HG03025 (cell line): Measurements from ENCODE around the gene TLR4.

ENCODE experiments used
- ATAC-seq: cut with Tn5 transposase; IDR thresholded peaks from one replicate; pipeline ENCODE4 v1.9.1; 2021; ENCODE audit warnings: mild to moderate bottlenecking, moderate library complexity; ENCODE audit not compliant: unreplicated experiment, low FRiP score

Gene TLR4

DNA sequence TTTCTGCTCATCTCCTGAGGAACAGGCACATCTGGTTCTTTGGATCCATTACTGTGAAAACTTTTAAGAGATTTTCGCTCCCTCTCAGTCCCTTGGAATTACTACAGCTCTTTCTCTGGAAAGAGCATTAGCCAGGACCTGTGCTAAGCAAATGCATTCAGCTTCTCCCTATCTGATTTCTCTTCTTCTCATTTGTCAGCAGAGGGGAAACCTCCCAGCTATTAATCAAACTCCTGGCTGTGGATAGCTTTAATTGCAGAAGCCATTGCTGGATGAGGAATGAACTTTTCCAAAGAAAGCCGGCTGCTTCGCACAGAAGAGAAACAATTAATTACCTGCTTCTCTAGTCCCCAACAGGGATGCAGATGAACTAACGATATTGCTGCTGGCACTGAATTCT lies 37.9 kb downstream of the TLR4 start:
- ATAC-seq = no peak

DNA sequence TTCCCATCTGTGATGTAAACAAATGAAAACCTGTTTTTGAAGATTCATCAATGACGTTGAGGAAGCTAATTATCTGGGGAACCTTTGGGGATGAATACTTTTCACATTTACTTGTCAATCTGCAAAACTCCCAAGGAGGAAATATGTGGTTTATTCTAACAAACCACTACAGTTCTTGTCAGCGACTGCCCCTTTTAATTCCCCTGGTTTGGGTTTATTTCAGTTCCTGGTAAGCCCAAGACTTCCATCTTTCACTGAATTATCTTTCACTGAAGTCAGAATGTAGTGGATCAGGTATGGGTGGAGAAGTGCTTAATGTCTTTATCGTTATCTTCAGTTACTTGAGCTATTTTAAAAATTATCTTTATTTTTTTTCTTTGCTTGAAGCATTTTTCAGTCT lies 40.2 kb downstream of the TLR4 start:
- no peak for ATAC-seq

DNA sequence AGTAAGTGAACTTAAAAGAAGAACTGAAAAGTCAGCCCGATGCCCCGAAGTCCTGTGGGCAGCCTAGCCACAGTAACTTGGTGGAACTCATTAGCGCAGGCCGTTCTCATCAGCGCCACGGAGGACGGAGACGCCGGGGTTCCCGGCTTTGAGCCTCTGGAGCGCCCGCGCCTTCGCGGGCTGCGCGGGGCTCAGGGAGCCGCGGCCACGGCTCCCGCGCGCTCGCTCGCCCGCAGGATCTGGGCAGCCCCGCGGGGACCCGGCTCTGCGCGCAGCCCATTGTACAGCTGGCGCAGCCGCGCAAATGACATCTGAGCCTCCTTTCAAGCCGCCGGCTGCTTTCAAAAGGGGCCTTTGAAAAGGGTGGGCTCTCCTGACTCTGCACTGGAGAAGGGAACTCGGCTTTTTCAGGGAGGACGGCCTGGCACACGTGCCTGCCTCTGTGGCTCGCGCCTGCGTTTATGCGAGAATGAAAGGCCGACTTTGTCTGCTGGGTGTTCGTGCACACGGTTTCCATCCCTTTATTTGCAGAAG lies 40.7 kb downstream of the TLR4 start:
- ATAC-seq = no peak

DNA sequence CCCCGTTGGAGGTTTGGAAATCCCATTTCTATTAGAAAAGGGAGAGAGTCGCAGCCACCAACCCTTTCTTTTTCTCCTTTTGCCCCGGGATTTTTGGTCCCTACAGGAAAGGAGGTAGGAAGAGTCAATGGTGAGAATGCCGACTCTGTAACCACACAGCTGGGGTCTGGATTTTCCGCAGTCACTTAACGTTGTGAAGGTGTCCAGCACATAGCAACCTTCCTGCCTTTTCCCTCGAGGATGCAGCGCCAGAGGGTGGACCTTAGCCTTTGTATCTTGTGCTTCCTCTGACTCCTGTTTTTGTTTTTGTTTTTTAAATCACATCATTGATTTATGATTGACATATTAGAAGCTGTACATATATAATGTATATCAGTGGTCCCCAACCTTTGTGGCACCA lies 41.4 kb downstream of the TLR4 start:
- ATAC-seq = no peak

DNA sequence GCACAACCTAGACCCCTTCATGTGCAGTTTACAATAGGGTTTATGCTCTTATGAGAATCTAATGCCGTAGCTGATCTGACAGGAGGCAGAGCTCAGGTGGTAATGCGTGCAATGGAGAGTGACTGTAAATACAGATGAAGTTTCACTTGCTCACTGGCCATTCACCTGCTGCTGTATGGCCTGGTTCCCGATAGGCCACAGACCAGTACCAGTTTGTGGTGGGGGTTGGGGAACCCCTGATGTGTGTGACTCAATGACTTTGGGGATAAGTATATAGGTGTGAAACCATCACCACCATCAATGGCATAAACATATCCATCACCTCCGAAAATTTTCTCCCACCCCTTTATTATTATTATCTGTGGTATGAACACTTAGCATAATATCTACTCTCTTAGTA lies 42.1 kb downstream of the TLR4 start:
- no peak for ATAC-seq

DNA sequence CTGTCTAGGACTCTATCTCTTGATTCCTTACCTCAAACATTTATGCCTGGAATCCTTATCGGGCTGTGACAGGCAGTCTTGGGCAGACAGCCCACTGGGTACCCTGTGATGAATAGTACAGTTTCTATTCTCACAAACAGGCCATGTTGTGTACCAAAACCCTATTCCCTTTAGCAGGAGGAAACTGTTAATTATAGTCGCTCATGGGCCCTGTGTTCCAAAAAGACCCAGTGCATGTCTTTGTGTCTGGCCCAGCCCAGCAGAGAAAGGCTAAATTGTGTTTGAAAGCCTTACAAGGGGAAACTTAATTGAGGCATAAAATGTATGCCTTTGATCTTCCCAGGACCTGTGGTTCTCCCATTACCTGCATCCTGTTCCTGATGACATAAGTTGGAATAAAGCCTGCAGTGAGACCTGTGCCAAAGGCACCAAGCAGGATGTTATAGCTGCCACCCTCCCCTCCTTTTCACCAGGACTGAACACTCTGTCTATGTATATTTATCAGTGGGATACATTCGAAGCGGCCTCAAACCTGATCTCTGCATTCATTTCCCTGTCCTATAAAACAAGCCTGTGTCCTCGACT lies 43.3 kb downstream of the TLR4 start:
- no peak for ATAC-seq

DNA sequence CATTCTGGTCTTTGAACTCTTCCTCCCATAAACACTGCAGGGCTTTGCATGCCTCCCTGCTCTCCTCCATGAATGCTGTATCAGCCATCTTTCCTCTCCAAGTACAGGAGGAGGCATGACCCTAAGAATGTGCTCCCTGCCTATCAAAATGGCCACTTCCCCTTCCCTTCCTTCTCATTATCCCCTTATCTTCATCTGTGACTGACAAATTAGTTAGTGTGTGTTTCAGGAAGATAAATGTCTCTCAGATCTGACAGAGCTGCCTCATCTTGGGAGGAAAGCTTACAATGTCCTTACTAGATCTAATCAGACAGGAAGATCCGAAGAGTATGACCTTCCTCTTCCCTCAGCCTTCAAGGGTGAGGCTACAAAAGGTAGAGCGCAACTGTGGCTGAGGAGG lies 46.2 kb downstream of the TLR4 start:
- ATAC-seq = no peak

DNA sequence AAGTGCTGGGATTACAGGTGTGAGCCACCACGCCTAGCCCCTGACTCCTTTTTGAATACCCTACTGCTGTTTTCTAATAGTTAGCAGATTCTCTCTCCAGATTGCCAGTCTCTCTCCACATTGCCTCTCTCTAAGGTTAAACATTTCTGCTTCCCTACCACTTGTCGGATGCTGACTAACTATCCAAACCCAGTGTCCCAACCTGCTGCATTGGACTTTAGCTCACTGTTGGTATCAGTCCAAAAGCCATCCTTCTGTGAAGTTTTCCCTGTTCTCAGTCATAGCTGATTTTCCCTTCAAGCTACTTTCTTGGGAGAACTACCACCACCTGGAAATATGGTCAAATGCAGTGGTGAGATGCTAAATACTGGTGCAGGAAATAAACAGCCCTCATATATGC lies 48.7 kb downstream of the TLR4 start:
- ATAC-seq = no peak

DNA sequence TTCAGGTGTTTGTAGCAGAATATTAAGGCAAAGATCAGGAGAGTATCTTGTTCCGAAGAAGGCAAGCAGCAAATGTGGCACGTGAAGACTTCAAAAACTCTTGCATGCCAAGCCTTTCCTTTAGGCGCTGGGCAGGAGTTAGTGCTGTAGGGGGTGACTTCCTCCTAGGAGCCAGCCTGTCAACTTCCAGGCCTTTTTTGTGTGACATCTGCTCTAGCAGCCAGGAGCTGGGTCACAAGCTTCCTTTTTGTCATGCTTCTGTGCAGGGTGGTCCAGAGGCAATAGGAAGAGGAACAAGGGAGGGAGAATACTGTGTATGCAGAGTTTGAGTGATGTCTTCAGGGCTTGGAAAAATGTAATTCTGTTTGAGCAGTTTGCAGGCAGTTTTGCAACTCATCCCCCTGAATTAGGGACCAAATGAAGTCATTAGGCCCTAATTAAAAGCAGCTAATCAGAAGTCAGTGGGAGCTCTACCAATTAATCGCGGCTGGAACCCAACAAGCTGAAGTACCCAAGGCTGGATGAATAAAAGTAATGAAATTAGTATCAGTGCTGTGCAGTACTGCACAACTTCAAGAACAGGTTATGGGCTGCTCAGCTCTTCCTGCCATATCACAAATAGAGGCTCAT lies 53.5 kb downstream of the TLR4 start:
- ATAC-seq = no peak

DNA sequence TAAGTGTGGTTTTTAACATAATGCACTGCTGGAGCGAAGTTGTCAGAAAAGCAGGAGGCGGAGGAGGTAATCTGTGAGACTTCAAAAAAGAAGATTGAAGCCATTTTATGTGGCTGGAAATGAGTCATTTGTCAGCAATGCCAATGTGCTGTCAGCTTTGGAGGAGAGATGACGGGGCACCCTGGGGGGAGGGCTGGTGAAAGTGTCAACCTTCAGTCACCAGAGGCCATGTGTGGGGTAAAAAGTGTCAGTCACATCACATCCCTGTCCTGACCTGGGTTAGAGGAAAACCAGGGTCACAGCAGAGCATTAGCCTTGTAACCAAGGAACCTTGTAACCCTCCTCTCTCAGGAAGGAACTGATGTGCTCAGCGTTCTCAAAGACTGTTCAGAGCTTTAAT lies 59.1 kb downstream of the TLR4 start:
- no peak for ATAC-seq

DNA sequence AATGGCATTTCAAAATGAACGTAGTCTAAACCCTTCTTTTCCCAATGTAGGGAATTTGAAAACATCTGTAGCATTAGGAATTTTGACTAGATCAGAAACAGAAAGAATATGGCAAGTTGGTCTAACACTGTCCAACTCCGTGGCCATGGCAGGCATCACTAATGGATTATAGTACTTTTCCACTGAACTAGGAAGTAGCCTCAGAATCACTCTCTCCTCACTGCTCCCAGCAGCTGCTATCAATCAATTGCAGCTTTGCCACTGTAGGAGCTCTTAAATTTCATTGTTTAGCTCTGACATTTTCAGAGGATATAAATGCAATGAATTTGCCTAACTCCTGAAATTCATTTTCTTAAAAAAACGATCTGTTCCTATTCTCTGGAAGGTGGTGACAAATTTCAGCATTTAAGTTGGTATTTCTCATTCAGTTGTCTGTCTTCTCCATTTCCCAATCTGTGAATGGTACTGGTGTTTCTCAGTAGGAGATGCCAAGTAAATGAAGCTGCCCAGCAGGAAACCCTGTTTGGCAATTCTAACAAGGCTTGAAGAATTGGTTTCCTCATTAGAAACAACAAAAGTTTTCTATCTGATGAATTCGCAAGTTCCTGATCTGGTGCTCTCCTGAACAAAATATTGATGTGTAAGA lies 64.7 kb downstream of the TLR4 start:
- no peak for ATAC-seq

DNA sequence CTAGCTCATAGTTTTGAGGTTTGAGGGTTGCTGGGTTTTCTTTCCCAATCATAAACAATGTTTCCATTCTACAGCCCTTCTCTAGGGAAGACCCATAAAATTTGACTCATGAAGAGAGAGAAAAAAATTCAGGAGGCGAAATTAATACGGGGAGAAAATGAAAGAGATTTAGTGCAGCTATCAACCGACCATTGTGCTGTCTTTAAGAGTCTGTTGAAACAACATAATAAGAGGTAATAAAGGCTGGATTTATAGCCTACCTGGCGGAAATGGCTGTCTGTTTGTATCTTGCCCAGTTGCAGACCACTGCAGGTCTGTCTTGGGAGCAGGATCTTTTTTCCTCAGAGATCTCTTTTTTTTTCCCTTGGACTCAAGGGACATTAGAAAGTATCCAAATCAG lies 66.9 kb downstream of the TLR4 start:
- ATAC-seq = no peak

DNA sequence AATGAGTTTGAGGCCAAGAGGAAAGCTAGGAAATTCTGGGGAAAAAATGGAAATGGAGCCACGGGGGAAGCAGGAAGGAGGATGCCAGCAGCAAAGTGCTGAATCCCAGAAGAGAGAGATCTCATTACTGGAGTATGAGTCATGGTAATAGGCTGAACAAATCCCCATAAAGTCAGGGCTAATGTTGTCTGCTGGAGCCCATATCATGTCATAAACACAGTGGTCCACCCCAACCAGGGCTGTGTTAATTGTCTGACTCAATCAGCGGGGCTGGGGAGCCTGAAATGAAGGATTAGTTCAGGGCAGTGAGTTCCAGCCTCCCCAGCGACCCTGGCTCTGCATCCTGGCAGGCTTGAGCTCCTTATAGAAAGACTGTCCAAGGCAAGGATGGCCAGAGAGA lies 68.8 kb downstream of the TLR4 start:
- no peak for ATAC-seq
